Measurements from ENCODE around the gene KLHL14. TPM values are rescaled to one million over a fixed set of nuclear protein-coding genes. Genes with fewer than 3 reads are reported as not detected.

KLHL14 gene
- total RNA-seq, 1 experiment from 2014 or later, result 0.07 TPM

DNA sequence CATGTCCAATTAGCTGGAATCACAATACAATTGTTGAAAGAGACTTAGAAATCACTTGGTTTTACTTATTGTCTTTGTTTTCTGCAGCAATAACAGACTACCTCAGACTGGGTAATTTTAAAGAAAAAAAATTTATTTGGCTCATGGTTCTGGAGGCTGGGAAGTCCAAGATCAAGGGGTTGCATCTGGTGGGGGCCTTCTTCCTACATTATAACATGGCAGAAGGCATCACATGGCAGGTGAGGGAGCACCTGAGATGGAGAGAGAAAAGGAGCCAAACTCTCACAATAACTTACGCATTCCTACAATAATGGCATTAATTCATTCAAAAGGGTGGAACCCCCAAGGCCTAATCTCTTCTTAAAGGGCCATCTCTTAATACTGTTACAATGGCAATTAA lies 37.5 kb upstream of the KLHL14 start:
- Mint-ChIP-seq H3K4me1 (ENCODE audit: low read depth, unreplicated experiment) (no peaks in the 10 kb centered on the region), H3K27me3 (ENCODE audit: unreplicated experiment) (peaks cover 52% of the 10 kb centered on the region), H3K27ac (ENCODE audit: unreplicated experiment) (no peak overlapping the region), H3K4me3 (ENCODE audit: low read depth, unreplicated experiment) (no peak overlapping the region), H3K36me3 (ENCODE audit: insufficient read depth, unreplicated experiment) (no peaks in the 10 kb centered on the region), H3K9me3 (ENCODE audit: low read depth, unreplicated experiment) (peaks cover 2% of the 10 kb centered on the region)
- CTCF ChIA-PET, result no interaction called here
- intact Hi-C loops (cut with micrococcal nuclease; ENCODE audit: unreplicated experiment), result no loop called here
- DNase-seq, result no peak
- TF ChIP-seq, protein P1, sequence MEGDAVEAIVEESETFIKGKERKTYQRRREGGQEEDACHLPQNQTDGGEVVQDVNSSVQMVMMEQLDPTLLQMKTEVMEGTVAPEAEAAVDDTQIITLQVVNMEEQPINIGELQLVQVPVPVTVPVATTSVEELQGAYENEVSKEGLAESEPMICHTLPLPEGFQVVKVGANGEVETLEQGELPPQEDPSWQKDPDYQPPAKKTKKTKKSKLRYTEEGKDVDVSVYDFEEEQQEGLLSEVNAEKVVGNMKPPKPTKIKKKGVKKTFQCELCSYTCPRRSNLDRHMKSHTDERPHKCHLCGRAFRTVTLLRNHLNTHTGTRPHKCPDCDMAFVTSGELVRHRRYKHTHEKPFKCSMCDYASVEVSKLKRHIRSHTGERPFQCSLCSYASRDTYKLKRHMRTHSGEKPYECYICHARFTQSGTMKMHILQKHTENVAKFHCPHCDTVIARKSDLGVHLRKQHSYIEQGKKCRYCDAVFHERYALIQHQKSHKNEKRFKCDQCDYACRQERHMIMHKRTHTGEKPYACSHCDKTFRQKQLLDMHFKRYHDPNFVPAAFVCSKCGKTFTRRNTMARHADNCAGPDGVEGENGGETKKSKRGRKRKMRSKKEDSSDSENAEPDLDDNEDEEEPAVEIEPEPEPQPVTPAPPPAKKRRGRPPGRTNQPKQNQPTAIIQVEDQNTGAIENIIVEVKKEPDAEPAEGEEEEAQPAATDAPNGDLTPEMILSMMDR (IDR thresholded peaks at IDR 0.05; ENCODE audit: unreplicated experiment), result no peak
- BruUV-seq (replicated peaks), result no TSS peak

DNA sequence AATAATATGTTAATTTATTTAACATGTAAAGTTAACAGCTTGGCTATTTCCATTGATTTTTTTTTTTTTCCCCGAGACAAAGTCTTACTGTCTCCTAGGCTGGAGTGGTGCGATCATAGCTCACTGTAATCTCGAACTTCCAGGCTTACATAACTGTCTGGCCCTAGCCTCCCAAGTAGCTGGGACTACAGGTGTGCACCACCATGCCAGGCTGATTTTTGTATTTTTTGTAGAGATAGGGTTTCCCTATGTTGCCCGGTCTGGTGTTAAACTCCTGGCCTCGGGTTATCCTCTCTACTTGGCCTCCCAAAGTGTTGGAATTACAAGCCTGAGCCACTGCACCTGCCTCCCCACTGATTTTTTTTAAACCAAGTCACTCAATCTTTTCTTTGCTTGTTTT lies 32.5 kb upstream of the KLHL14 start:
- CTCF ChIA-PET, result interaction anchor here (0.7 kb wide), 1 partner anchor 177 kb away, joined by 5 read pairs; no protein-coding TSS in a partner anchor
- H3K4me1 Mint-ChIP-seq (ENCODE audit: low read depth, unreplicated experiment), result no peaks in the 10 kb centered on the region

DNA sequence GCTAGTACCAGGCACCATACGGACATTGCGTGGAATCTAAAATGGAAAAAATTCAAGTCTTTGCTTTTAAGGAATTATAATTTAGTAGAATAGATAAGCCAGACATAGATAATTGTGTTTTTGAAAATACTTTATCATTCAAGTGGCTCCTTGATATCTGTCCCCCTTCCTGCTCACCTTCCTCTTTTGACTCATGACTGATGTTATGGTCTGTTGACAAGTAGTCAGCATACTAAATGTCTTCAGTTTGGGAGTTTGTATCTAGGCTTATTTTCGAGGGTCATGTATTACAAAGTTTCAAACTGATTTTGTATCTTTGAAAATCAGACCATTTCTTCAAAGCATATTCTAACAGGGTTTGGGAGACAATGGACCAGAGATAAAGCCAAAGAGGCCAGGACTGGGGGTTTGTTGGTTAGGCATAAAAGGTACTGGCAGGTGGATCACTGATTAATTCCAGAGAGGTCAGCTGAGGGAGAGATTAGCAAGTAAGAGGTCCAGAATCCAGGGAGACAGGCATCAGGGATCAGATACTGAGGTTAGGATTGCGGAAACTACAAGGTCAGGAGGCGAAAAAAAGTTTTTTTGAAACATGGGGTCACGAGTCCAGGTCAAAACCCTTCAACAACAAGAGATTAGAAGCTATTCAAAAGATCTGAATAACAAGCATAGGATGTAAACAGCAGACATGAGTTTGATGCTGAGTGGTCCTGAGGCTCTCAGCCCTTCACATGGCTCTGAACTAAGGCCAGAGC lies 31.5 kb upstream of the KLHL14 start:
- no peaks in the 10 kb centered on the region for H3K36me3 Mint-ChIP-seq (ENCODE audit: insufficient read depth, unreplicated experiment)
- H3K27me3 Mint-ChIP-seq (ENCODE audit: unreplicated experiment), result peaks cover 43% of the 10 kb centered on the region
- intact Hi-C loops (cut with micrococcal nuclease; ENCODE audit: unreplicated experiment), result no loop called here
- no peak overlapping the region for H3K27ac Mint-ChIP-seq (ENCODE audit: unreplicated experiment)
- H3K4me3 Mint-ChIP-seq (ENCODE audit: low read depth, unreplicated experiment), result no peak overlapping the region
- TF ChIP-seq, protein P1 (IDR thresholded peaks at IDR 0.05; ENCODE audit: unreplicated experiment), result no peak
- CTCF ChIA-PET, result no interaction called here
- H3K9me3 Mint-ChIP-seq (ENCODE audit: low read depth, unreplicated experiment), result no peaks in the 10 kb centered on the region
- no TSS peak for BruUV-seq (replicated peaks)
- H3K4me1 Mint-ChIP-seq (ENCODE audit: low read depth, unreplicated experiment), result no peaks in the 10 kb centered on the region
- DNase-seq, result no peak

More for the DNA sequence above, 32.5 kb upstream of the KLHL14 start:
- Mint-ChIP-seq H3K9me3 (ENCODE audit: low read depth, unreplicated experiment) (no peaks in the 10 kb centered on the region), H3K27me3 (ENCODE audit: unreplicated experiment) (peaks cover 50% of the 10 kb centered on the region), H3K27ac (ENCODE audit: unreplicated experiment) (no peak overlapping the region), H3K4me3 (ENCODE audit: low read depth, unreplicated experiment) (no peak overlapping the region), H3K36me3 (ENCODE audit: insufficient read depth, unreplicated experiment) (no peaks in the 10 kb centered on the region)
- intact Hi-C loops (cut with micrococcal nuclease; ENCODE audit: unreplicated experiment), result no loop called here
- TF ChIP-seq, protein P1 (IDR thresholded peaks at IDR 0.05; ENCODE audit: unreplicated experiment), result no peak
- no peak for DNase-seq
- BruUV-seq (replicated peaks), result no TSS peak

DNA sequence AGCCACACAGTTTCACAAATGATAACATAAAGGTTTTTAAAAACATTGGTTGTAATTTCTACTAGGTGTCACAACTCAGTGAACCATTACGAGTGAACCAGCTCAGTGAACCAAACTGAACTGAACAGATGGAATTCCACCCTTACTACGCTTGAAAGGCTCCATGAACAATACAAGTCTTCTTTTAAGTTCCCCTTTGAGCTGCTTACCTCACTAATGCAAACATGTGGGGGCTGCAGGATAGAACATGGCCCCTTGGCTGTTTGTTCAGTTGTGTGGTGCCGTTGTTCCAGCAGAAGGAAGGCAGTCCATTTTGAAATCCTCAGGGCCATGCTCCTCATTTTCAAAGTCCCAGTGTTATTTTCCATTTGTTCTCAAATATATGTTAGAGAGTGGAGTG lies 30.7 kb upstream of the KLHL14 start:
- Mint-ChIP-seq H3K27ac (ENCODE audit: unreplicated experiment) (no peak overlapping the region), H3K4me3 (ENCODE audit: low read depth, unreplicated experiment) (no peak overlapping the region), H3K36me3 (ENCODE audit: insufficient read depth, unreplicated experiment) (no peaks in the 10 kb centered on the region), H3K27me3 (ENCODE audit: unreplicated experiment) (peaks cover 36% of the 10 kb centered on the region), H3K9me3 (ENCODE audit: low read depth, unreplicated experiment) (no peaks in the 10 kb centered on the region), H3K4me1 (ENCODE audit: low read depth, unreplicated experiment) (no peaks in the 10 kb centered on the region)
- CTCF ChIA-PET, result no interaction called here
- intact Hi-C loops (cut with micrococcal nuclease; ENCODE audit: unreplicated experiment), result no loop called here
- DNase-seq, result no peak
- TF ChIP-seq, protein P1 (IDR thresholded peaks at IDR 0.05; ENCODE audit: unreplicated experiment), result no peak
- no TSS peak for BruUV-seq (replicated peaks)
